SK-N-SH (cell line): ENCODE measurements around the gene FLT1.

Experiments used
- CHD2 ChIP-seq: fragments of 150-350 bp; IDR thresholded peaks from 2 replicates; pipeline ENCODE4 v1.6.1; 2018; ENCODE audit warnings: low read length; ENCODE audit not compliant: partially characterized antibody
- CTCF ChIP-seq: fragments of 200-600 bp; sonication (generic); IDR thresholded peaks from 2 replicates; pipeline ENCODE4 v1.6.1; 2017; ENCODE audit warnings: antibody characterized with exemption, mild to moderate bottlenecking, moderate library complexity
- EZH2phosphoT487 ChIP-seq: fragments of 200-600 bp; sonication (generic); IDR thresholded peaks from 2 replicates; pipeline ENCODE4 v1.6.1; 2017; ENCODE audit warnings: low read depth, mixed run types, mild to moderate bottlenecking, antibody characterized with exemption, moderate library complexity, borderline replicate concordance
- GABPA ChIP-seq: IDR thresholded peaks from 2 replicates; pipeline ENCODE4 v1.4.0; 2012; ENCODE audit warnings: low read depth, mild to moderate bottlenecking
- MXI1 ChIP-seq: IDR thresholded peaks from 2 replicates; pipeline ENCODE4 v1.6.1; 2012; ENCODE audit warnings: mild to moderate bottlenecking, low read depth, low read length, improper control_type of control experiment
- NRF1 ChIP-seq: IDR thresholded peaks from 2 replicates; pipeline ENCODE4 v1.6.1; 2012; ENCODE audit warnings: low read depth, mild to moderate bottlenecking, low read length
- REST ChIP-seq: IDR thresholded peaks from 2 replicates; pipeline ENCODE4 v1.6.1; 2012; ENCODE audit warnings: mild to moderate bottlenecking, low read depth, low read length, moderate library complexity
- RFX5 ChIP-seq: IDR thresholded peaks from 2 replicates; pipeline ENCODE4 v1.6.1; 2012; ENCODE audit warnings: mild to moderate bottlenecking, improper control_type of control experiment, low read length
- TAF1 ChIP-seq: IDR thresholded peaks from 2 replicates; pipeline ENCODE4 v1.6.1; 2012; ENCODE audit warnings: low read depth, mild to moderate bottlenecking, low read length, moderate library complexity, borderline replicate concordance
- TEAD4 ChIP-seq: IDR thresholded peaks from 2 replicates; pipeline ENCODE4 v1.4.0; 2012; ENCODE audit warnings: mild to moderate bottlenecking, borderline replicate concordance; ENCODE audit not compliant: insufficient read depth
- TF ChIP-seq, protein P1 (sequence below): IDR thresholded peaks from 2 replicates; pipeline ENCODE4 v1.4.0; 2012; ENCODE audit warnings: low read depth, borderline replicate concordance
- TF ChIP-seq, protein P2 (sequence below): IDR thresholded peaks from 2 replicates; pipeline ENCODE4 v1.4.0; 2012; ENCODE audit warnings: low read depth
- TF ChIP-seq, protein P3 (sequence below): IDR thresholded peaks from 2 replicates; pipeline ENCODE4; 2012

- no peak for TF ChIP-seq CTCF
- TF ChIP-seq EZH2phosphoT487, result no peak
- TF ChIP-seq, protein P1, sequence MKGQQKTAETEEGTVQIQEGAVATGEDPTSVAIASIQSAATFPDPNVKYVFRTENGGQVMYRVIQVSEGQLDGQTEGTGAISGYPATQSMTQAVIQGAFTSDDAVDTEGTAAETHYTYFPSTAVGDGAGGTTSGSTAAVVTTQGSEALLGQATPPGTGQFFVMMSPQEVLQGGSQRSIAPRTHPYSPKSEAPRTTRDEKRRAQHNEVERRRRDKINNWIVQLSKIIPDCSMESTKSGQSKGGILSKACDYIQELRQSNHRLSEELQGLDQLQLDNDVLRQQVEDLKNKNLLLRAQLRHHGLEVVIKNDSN, result no peak
- TF ChIP-seq REST, result no peak
- TF ChIP-seq, protein P2, sequence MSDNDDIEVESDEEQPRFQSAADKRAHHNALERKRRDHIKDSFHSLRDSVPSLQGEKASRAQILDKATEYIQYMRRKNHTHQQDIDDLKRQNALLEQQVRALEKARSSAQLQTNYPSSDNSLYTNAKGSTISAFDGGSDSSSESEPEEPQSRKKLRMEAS, result no peak
- TF ChIP-seq CHD2, result no peak
- TF ChIP-seq MXI1, result no peak
- no peak for TF ChIP-seq GABPA
- no peak for TF ChIP-seq RFX5
- TF ChIP-seq TEAD4, result no peak
- TF ChIP-seq, protein P3, sequence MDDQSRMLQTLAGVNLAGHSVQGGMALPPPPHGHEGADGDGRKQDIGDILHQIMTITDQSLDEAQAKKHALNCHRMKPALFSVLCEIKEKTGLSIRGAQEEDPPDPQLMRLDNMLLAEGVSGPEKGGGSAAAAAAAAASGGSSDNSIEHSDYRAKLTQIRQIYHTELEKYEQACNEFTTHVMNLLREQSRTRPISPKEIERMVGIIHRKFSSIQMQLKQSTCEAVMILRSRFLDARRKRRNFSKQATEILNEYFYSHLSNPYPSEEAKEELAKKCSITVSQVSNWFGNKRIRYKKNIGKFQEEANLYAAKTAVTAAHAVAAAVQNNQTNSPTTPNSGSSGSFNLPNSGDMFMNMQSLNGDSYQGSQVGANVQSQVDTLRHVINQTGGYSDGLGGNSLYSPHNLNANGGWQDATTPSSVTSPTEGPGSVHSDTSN, result no peak
- TF ChIP-seq TAF1, result no peak
- TF ChIP-seq NRF1, result no peak
Measured at GRCh38 chr13:28466151-28466550, 28.8 kb downstream of the FLT1 start.
